ENCODE data around the gene ITGA6.

- TF ChIP-seq CTCF (conservative IDR thresholded peaks at IDR 0.05 in 1 of 2, IDR thresholded peaks at IDR 0.05 in 1 of 2; ENCODE audit: low read depth in 1 of 2, low read length in 2 of 2) (no peak), EZH2 (IDR thresholded peaks at IDR 0.05; ENCODE audit: low read length, missing control alignments) (no peak)
Observed at GRCh38 chr2:172513524-172513900, 86.1 kb downstream of the ITGA6 start.

Data from fibroblast of lung (primary cell).